ENCODE data around the gene UBXN10.

DNA sequence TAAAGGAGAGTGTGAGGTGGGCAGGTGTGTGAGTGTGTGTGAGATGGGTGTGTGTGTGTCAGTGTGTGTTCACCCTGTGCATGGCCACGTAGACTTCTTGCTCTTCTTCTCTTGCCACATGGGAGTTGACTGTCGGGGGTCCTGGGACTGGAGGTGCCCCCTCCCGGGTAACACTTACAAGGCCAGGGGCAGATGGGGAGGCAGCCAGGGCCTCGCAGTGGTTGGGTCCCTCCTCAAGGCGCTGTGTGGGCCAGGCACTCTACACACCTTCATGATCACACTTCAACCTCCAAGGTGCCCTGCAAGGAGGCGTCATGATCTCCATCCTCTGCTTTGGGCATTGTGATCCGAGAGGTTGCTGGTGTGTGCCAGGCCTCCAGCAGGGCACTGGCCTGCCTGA is 44.4 kb upstream of the UBXN10 start:
- TF ChIP-seq CTCF (IDR thresholded peaks at IDR 0.05) (no peak), POLR2A (IDR thresholded peaks at IDR 0.05) (no peak)

All from uterus (tissue), 2 donors.